ENCODE measurements around the gene STAU1. TPM values are rescaled to one million over a fixed set of nuclear protein-coding genes. Genes with fewer than 3 reads are reported as not detected.
A peak's percentile ranks its signal among the peaks of the same experiment; 100 is the strongest.

The STAU1 gene
- total and polyA plus RNA-seq, 10 of the 15 experiments (the other 5 are each of a cell fraction or from before 2014, with no cell fraction given), result 13.9 to 66.2 (median 45.6) TPM

- TF ChIP-seq MAX (IDR thresholded peaks at IDR 0.05; ENCODE audit: low read depth, low read length), result no peak
- no peak for TF ChIP-seq CUX1 (IDR thresholded peaks at IDR 0.05; ENCODE audit: insufficient replicate concordance, low read depth, low read length)
- no peak for TF ChIP-seq TARDBP (IDR thresholded peaks at IDR 0.05; ENCODE audit: borderline replicate concordance)
- no peak for TF ChIP-seq PBX3 (IDR thresholded peaks at IDR 0.05; ENCODE audit: insufficient replicate concordance, low read depth, low read length)
- TF ChIP-seq MYC (IDR thresholded peaks at IDR 0.05; ENCODE audit: insufficient read depth, insufficient read length, insufficient replicate concordance, low read length, severe bottlenecking), result no peak
- 0 out of 2 replicates have a peak, but pooled peaks have one; percentile 8 for TF ChIP-seq SPI1 (IDR thresholded peaks at IDR 0.05; ENCODE audit: borderline replicate concordance, insufficient read depth, low read depth, low read length)
- TF ChIP-seq EZH2 (IDR thresholded peaks at IDR 0.05; ENCODE audit: borderline replicate concordance, control insufficient read depth, low read depth, low read length), result no peak
- TF ChIP-seq SIX5 (IDR thresholded peaks at IDR 0.05; ENCODE audit: low read depth, low read length, severe bottlenecking), result no peak
- TF ChIP-seq NFYB (IDR thresholded peaks at IDR 0.05; ENCODE audit: insufficient read depth, low read depth, low read length), result no peak
- TF ChIP-seq NFIC (IDR thresholded peaks at IDR 0.05; ENCODE audit: low read depth, low read length), result peak; percentile 22
- no peak for TF ChIP-seq ATF2 (IDR thresholded peaks at IDR 0.05; ENCODE audit: low read length)
- TF ChIP-seq SMC3 (IDR thresholded peaks at IDR 0.05; ENCODE audit: borderline replicate concordance, low read length), result no peak
- no peak for TF ChIP-seq GATAD2B (conservative IDR thresholded peaks at IDR 0.05; ENCODE audit: low read depth)
- TF ChIP-seq RFX5 (IDR thresholded peaks at IDR 0.05; ENCODE audit: low read depth, low read length), result no peak
- no peak for TF ChIP-seq GABPA (IDR thresholded peaks at IDR 0.05; ENCODE audit: low read depth)
- no peak for TF ChIP-seq ELK1 (IDR thresholded peaks at IDR 0.05; ENCODE audit: low read depth, low read length)
- TF ChIP-seq ZNF24 (IDR thresholded peaks at IDR 0.05), result peak; percentile 92
- TF ChIP-seq CBFB (IDR thresholded peaks at IDR 0.05; ENCODE audit: low read depth), result no peak
- TF ChIP-seq ZNF274 (IDR thresholded peaks at IDR 0.05; ENCODE audit: insufficient read depth, insufficient read length), result no peak
- no peak for TF ChIP-seq STAT1 (conservative IDR thresholded peaks at IDR 0.05)
These were observed 21.3 kb downstream of the STAU1 start (continued) for GRCh38 chr20:49166534-49167449.
